Vagina (tissue), 2 donors: ENCODE measurements around the gene TMX2.

ENCODE experiments used
- POLR2AphosphoS5 ChIP-seq, 2 donors: sonication (generic); formaldehyde crosslinking; IDR thresholded peaks; one replicate each; pipeline ENCODE4 v1.9.0; 2017; ENCODE audit warnings: antibody characterized with exemption in 2 of 2, mild to moderate bottlenecking in 2 of 2, low read depth in 1 of 2; ENCODE audit not compliant: insufficient read depth in 1 of 2
- TF ChIP-seq, protein P1 (sequence below), 3 experiments: fragments of 450-650 bp in 2 of 3; fragments of 200-600 bp in 1 of 3; sonication (generic) in 1 of 3; IDR thresholded peaks; one replicate each; pipeline ENCODE4 v1.5.1; 2017 to 2019; ENCODE audit warnings: antibody characterized with exemption in 3 of 3, mild to moderate bottlenecking in 2 of 3, moderate library complexity in 2 of 3

DNA sequence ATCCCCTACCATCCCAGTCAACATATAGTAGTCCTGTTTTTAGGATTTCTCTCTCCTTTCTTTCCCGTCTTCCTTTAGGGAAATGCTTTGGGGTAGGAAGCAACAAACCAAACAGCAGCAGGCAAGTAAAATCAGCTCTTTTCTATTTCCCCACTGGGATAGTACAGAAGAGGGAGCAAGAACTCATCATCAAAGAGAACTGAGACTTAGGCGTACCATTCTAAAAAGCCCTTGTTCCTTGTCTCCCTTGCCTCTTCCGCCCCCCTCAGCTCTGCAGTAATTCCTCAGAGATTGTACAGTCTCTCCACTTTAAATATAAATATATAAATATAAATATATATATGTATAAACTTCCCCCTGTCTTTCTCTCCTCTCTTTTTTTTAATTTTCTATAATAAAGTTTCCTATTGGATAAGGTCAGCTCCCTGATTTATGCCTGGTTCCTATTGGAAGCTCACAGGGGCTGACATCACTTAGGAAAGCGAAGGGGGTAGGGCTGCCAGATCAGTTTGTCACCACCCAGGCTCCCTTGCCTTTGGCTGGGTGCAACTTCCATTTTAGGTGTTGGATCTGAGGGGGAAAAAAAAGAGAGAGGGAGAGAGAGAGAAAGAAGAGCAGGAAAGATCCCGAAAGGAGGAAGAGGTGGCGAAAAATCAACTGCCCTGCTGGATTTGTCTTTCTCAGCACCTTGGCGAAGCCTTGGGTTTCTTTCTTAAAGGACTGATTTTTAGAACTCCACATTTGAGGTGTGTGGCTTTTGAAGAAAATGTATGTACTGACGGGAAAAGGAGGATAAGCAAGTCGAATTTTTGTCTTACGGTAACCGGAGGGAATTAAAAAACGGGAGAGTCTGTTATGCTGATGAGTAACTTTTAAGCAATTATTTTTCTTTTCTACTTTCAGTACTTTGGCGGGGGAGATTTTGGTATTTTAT is 49.2 kb downstream of the TMX2 start, which contains the start of gene CTNND1:
- TF ChIP-seq, protein P1, sequence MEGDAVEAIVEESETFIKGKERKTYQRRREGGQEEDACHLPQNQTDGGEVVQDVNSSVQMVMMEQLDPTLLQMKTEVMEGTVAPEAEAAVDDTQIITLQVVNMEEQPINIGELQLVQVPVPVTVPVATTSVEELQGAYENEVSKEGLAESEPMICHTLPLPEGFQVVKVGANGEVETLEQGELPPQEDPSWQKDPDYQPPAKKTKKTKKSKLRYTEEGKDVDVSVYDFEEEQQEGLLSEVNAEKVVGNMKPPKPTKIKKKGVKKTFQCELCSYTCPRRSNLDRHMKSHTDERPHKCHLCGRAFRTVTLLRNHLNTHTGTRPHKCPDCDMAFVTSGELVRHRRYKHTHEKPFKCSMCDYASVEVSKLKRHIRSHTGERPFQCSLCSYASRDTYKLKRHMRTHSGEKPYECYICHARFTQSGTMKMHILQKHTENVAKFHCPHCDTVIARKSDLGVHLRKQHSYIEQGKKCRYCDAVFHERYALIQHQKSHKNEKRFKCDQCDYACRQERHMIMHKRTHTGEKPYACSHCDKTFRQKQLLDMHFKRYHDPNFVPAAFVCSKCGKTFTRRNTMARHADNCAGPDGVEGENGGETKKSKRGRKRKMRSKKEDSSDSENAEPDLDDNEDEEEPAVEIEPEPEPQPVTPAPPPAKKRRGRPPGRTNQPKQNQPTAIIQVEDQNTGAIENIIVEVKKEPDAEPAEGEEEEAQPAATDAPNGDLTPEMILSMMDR (IDR thresholded peaks at IDR 0.05), result no peak
- TF ChIP-seq POLR2AphosphoS5 (IDR thresholded peaks at IDR 0.05; ENCODE audit: insufficient read depth in 1 of 2, low read depth in 1 of 2), result peak; percentile 41 to 98
